ENCODE data around the gene DHRS1.
"Not testable (repeated sequence)": the region's sequence is repeated elsewhere in the genome, so short reads cannot be mapped to it uniquely, and the experiment has no call there.

The DHRS1 gene

GRCh38 chr14:24261969-24262327, 37.6 kb downstream of the DHRS1 start:
- no peak for DNase-seq

DNA sequence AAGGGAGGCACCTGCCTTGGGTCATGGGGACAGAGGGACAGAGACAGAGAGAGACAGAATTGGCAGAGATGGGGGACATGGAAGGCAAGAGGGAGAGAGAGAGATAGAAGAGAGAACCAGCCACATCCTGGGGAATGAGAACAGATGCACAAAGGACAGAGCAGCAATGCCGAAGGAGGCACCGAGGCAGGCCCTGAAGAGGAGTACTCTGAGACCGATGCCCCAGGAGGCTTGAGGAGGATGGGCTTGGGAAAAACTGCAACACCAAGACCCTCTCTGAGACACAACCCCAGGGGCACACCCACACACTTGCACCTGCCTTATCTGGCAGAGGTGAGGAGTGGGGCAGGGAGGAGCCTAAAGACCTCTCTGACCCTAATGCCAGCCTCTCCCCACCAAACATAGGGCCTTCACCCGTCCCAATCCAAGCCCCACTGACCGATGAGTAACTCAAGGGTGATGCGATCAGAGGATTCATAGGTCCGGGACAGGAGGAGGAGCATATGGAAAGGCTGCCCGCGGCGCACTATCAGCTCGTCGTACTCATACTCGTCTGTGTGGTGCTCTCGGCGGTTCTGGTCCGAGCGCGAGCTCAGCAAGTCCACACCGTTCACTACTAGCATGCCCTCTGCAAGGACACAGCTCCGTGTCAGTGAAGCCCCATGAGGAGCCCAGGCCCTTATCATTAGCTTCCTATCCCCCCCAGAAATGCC, 38.2 kb downstream of the DHRS1 start:
- DNase-seq, result no peak

GRCh38 chr14:24260780-24261157, 38.8 kb downstream of the DHRS1 start:
- no peak for DNase-seq

- DNase-seq, result no peak
Measured at GRCh38 chr14:24260026-24260779, 39.4 kb downstream of the DHRS1 start.

DNA sequence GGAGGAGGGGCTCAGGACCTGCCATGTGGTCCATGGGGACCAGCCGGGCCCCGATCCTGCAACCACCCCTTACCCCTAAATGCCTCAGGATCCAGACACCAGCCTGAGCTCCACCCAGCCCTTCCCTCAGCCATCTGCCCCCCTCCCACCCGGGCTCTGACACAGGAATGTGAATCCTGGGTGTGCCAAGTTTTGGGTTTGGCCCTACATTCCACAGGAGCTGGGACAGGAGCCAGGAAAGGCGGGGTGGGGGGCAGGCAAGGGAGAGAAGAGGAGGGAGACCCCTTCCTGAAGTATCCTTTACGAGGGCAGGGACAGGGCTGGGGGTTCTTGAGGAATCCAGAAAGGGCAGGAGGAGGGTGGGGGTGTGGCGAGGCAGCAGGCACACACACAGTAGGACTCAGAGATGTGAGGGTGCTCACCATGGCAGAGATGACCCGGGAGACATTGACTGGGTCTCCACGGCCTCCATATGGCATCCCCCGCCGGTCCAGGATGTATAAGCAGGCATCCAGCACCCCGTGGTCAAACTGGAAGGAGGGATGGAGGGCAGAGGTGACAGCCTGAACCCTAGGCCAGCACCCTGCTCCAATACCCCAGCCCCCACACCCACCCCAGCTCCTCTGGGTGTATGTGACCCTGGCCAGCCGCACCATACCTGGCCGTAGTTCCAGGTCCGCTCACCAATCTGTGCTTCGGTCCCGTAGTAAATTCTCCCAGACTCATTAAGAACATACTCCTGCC, 40.1 kb downstream of the DHRS1 start:
- no peak for DNase-seq

- DNase-seq, result no peak
Measured at GRCh38 chr14:24258548-24259265, 40.9 kb downstream of the DHRS1 start.

DNA sequence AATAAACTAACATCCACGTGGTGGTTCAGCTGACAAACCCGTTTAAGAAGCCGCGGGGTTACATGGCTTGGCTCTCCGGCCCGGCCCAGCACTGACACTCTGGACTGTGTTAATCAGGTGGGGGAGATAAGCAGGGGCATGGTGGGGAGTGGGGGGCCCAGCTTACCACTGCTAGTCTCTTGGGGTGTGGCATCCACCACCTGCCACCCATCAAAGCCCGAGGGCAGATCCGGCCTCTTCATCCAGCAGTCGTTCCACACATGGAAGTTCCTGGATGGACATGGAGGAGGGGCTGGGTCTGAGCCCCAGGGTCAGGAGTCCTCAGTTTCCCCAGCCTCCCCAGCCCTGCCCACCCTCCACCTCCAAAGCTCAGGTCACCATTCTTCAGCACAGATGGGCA, 41.5 kb downstream of the DHRS1 start:
- no peak for DNase-seq

GRCh38 chr14:24256960-24257359, 42.6 kb downstream of the DHRS1 start:
- no peak for DNase-seq

DNA sequence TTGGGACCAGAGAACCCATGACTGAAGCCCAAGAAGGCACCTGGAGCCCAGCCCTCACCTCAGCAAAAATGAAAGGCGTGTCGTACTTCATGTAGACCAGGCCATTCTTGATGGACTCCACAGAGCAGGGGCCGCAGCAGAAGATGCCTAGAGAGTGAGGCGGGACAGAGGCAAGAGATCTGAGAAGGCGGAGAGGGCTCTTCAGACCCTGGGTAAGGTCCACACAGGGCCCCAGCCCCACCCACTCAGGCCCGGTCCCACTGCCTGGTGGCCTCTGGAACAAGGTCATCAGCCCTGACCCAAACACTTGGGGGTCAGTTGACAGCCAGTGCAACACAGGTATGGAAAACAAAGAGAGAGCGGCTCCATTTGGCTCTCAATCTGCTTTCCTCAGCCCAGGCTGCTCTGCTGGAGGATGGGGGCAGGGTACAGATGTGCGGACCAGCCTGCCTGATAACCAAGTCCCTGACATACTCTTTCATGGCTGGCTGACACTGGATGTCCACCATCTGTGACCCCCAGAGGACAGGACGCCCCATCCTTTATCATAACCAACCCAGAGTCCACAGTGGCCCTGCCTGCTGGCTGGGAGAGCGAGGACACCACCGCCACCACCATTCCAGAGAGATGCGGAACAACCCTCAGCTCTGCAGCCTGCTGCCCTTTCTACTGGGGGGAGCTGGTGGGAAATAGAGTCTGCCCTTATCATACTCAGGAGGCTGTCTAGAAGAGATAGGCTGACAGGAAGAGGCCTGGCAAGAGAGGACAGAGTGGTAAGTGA, 43.5 kb downstream of the DHRS1 start:
- no peak for DNase-seq

DNA sequence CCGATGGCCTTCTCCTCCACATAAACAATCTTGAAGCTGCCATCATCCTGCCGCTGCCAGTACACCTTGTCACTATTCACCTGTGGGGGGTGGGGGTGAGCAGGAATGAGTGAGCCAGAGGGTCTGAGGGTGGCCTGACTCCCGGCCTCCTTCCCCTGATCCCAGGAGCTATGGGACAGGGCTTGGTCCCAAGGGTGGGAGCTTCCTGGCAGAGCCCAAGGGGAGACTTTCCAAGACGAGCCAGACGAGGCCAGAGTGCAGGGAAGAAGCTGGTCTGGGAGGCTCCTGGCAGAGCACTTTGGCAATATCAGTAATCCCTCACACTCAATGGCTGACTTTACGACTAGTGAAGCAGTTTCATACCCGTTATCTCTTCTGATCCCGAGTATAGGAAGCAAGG, 44.1 kb downstream of the DHRS1 start:
- DNase-seq, result no peak

DNA sequence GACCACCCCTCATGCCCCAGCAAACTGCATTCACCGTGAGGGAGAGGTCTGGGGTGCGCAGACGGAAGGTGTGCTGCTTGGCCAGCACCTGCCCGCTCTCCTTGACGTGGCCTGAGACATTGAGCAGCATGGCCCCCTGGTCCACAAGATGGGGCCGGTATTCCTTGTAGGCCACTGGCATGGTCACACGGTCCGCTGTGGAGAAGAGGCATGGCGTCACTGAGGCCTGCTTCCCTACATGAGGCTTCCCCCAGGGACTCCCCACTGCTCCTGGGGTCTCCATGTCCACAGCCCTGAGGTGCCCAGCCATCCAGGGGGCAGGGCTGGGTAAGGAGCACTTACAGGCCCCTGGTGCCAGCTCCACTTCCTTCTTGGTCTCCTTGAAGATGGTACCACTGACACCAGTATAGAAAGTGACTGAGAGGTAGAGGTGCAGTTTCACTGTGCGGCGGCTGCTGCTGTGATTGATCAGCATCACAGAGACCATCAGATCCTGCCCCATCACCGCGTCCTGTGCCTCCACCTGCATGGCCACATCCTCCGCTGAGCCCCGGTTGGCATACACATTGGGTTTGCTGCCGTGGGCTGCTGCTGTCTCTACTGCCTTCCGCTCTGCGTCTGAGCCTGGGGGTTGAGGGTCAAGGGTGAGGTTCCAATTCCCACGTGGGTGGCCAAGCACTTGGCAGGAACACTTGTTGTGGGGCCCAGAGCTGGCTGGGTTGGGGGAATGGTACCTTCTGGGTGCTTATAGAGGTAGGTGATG, 44.8 kb downstream of the DHRS1 start:
- no peak for DNase-seq

GRCh38 chr14:24253936-24254335, 45.6 kb downstream of the DHRS1 start:
- DNase-seq, result no peak

DNA sequence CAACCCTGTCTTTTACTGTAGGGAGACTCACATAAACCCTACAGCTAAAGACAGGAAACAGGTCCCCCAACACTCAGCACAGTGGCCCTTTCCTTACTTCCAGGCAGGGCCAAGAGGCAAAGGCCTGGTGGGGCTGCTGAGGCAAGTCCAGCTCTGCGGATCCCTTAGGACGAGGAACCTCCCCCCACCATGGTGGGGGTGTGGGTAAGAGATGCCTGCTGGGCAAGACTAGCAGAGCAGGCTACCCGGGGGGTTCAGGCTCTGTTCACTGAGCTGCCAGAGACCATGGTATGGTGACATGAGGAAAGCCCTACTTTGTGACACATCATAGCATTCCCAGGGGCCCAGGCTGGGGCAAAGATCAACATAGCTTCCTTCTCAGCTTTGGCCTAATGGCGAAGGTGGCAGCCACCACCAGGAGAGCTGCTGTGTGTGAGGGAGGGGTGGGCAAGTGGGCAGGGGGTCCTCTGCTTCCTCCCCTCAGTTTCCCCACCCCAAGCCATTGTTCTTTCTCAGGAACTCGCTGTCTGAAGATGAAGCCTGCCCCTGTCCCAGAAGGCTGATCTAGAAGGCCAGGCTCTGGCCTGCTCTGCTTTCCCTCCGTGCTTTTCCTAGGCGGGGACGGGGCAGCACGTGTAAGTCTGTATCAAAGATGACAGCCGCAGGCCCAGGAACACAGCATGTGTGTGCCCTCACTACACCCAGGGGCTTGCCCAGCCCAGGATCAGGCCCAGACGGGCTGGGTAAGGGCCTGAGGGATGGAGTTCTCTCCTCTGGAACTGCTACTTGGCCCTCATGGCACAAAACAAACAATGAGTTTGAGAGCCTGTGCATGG, 47.1 kb downstream of the DHRS1 start:
- no peak for DNase-seq

GRCh38 chr14:24251880-24252288, 47.7 kb downstream of the DHRS1 start:
- DNase-seq, result no peak

DNA sequence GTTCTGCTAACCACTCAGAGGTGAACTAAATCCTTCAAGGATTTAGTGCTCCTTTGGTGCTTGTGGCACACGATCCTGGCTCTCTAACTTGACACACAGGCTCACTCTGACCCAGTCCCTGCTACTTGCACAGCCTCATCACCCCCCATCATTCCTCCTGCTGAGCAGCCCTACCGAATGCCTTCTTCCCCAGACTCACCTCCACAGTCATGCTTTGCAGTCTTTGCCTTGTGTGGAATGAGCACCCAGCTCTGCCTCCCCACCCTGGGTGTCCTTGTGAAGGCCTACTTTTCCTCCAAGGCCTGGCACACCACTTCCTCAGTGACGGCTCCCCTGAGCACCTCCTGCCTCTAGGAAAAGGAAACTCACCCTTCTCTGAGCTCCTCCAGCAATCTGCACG, 49.2 kb downstream of the DHRS1 start:
- DNase-seq, result no peak

DNA sequence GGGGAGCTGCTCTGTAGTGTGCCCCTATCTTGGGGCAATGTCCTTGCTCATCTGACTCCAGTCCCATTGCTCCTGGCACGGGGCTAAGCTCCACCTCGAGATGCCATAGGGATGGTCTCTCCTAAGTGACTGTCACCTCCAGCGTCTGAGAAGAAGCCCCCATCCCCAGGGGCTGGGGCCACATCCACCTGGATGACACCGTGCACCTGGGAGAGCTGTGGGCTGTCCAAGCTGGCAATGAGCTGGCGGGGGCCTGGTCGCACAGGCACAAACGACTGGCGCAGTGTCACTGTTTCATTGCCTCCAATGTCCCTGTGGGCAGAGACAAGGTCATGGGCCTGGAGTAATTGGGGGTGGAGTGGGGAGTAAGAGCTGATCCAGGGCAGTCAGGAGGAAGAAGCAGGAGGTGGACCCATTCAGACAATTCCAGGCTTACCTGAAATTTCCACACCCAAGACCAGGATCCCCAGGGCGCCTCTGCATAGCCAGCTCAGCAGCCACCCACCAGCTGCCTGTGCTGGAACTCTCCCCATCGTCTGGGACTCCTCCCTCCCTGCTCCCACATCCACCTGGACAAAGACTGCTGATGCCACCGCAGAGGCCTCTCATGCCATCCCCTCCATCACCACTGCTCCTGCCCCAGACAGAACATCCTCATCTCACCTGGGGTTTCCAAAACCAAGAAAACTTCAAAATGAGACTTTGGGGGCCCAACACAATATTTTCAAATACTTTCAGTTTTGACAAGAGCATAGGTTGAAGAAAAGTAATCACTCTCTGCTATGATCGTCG, 50.2 kb downstream of the DHRS1 start:
- DNase-seq, result no peak

- no peak for DNase-seq
Measured at GRCh38 chr14:24247422-24247821, 52.2 kb downstream of the DHRS1 start.

DNA sequence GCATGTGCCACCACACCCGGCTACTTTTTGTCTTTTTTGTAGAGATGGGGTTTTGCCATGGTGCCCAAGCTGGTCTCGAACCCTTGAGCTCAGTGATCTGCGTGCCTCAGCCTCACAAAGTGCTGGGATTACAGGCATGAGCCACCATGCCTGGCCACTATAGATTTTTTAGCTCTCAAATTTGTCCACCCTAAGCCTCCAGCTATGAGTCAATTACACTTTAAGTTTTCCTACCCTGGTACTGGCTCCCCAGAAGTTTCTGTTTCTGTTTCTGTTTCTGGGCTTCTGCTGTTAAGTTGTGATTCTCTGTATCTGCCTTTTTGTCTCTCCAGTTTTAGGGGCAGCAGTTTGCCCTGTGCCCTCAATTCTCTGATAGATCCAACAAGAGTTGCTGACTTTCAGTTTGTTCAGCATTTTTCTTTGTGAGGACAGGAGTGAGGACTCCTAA, 52.8 kb downstream of the DHRS1 start:
- peak in 1 of 2 donors; percentile 16 for DNase-seq

- DNase-seq, result not testable (repeated sequence)
Measured at GRCh38 chr14:24245350-24245749, 54.2 kb downstream of the DHRS1 start.

DNA sequence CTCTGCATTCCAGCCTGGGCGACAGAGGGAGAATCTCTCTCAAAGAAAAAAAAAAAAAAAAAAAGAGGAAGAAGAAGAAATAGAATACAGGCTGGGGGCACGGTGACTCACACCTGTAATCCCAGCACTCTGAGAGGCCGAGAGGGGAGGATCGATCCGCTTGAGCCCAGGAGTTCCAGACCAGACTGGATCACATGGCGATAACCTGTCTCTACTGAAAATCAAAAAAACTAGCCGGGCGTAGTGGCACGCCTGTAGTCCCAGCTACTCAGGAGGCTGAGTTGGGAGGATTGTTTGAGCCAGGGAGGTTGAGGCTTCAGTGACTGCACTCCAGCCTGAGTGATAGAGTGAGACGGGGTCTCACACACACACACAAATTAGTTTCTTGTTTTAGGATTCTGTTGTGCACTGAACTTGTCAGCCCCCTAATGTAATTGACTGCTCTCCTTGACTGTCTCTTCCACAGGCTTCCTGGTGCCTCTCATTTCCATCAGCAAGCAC, 56.2 kb downstream of the DHRS1 start:
- peak in 1 of 2 donors; percentile 17 for DNase-seq
